GM21390 (cell line): ENCODE data around the gene RABIF.
"Not testable (repeated sequence)": the region's sequence is repeated elsewhere in the genome, so short reads cannot be mapped to it uniquely, and the experiment has no call there.

Experiments
- ATAC-seq: cut with Tn5 transposase; IDR thresholded peaks from one replicate; pipeline ENCODE4 v1.9.1; 2021; ENCODE audit not compliant: unreplicated experiment

Gene RABIF

GRCh38 chr1:202888531-202889360, at the start of gene RABIF:
TSS of gene RABIF (minus strand) at chr1:202889149. CDS start at chr1:202889098, 51 bp downstream.
- ATAC-seq, result peak; percentile 89

- ATAC-seq, result no peak
These were observed 49.5 kb upstream of the RABIF start for GRCh38 chr1:202938287-202938925.

- not testable (repeated sequence) for ATAC-seq
These were observed 47.5 kb upstream of the RABIF start for GRCh38 chr1:202936409-202936808.

- no peak for ATAC-seq
These were observed 46.9 kb upstream of the RABIF start for GRCh38 chr1:202935844-202936243.

- no peak for ATAC-seq
These were observed 45.8 kb upstream of the RABIF start for GRCh38 chr1:202934755-202935154.

GRCh38 chr1:202932476-202932875, 43.5 kb upstream of the RABIF start:
- ATAC-seq, result no peak

- peak; percentile 93 for ATAC-seq
These were observed 37.9 kb upstream of the RABIF start, which contains the start of gene KLHL12 for GRCh38 chr1:202926581-202927491. TSS of gene KLHL12 (minus strand) at chr1:202927234. CDS start at chr1:202925162, 2,072 bp downstream.

- ATAC-seq, result no peak
These were observed 34.6 kb upstream of the RABIF start for GRCh38 chr1:202923533-202923932.

GRCh38 chr1:202919615-202920014, 30.7 kb upstream of the RABIF start:
- ATAC-seq, result no peak

GRCh38 chr1:202915146-202915545, 26.2 kb upstream of the RABIF start:
- ATAC-seq, result no peak

GRCh38 chr1:202912476-202912875, 23.5 kb upstream of the RABIF start:
- not testable (repeated sequence) for ATAC-seq

GRCh38 chr1:202909494-202909893, 20.5 kb upstream of the RABIF start:
- ATAC-seq, result no peak

- ATAC-seq, result no peak
These were observed 20.0 kb upstream of the RABIF start for GRCh38 chr1:202908998-202909397.

GRCh38 chr1:202905331-202905730, 16.4 kb upstream of the RABIF start:
- ATAC-seq, result no peak

GRCh38 chr1:202903808-202904207, 14.9 kb upstream of the RABIF start:
- not testable (repeated sequence) for ATAC-seq

- ATAC-seq, result no peak
These were observed 12.6 kb upstream of the RABIF start for GRCh38 chr1:202901555-202901954.

GRCh38 chr1:202892501-202892900, 3.6 kb upstream of the RABIF start:
- no peak for ATAC-seq

GRCh38 chr1:202890392-202890791, 1.4 kb upstream of the RABIF start:
- no peak for ATAC-seq

GRCh38 chr1:202888221-202888530, 773 bp downstream of the RABIF start:
- ATAC-seq, result no peak

GRCh38 chr1:202880961-202881460, 7.9 kb downstream of the RABIF start:
- ATAC-seq, result no peak

GRCh38 chr1:202880062-202880461, 8.9 kb downstream of the RABIF start:
- ATAC-seq, result no peak
